Measurements from ENCODE around the gene RPS5. TPM values are rescaled to one million over a fixed set of nuclear protein-coding genes. Genes with fewer than 3 reads are reported as not detected.

The RPS5 gene
- total RNA-seq, 1 experiment from 2014 or later = 1,400 TPM

DNA sequence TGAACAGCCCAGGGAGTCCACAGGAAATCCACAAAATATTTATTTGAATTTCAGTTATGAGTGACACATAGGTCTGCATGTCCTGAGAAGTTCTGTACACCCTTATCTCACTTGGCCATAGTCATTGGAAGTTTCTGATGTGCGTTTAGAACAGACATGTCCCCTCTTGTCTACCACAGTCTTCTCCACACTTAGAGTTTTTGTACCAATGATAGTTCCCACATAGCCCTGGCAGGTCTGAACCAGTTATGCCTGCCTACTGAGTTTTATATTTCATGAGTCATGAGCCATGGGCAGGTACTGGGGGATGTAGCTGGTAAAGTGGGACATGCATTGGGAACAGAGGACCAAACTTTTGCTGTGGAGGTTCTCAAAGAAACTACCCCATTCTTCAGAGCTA is 41.5 kb downstream of the RPS5 start:
- H3K4ac ChIP-seq (ENCODE audit: low read depth, low read length) = no peak overlapping the region
- no peak for DNase-seq
- H2BK15ac ChIP-seq (ENCODE audit: low read depth, low read length) = no peak overlapping the region
- no peak overlapping the region for H3K56ac ChIP-seq (ENCODE audit: insufficient read length, low read depth, low read length)
- H3K9me3 ChIP-seq (ENCODE audit: control insufficient read depth, low read depth, low read length) = peaks cover 69% of the 10 kb centered on the region
- H4K5ac ChIP-seq (ENCODE audit: insufficient read length, low read depth, low read length) = no peak overlapping the region
- Mint-ChIP-seq H3K4me1 (no peaks in the 10 kb centered on the region), H3K27ac (no peak overlapping the region), H3K4me3 (no peak overlapping the region), H3K9me3 (peaks cover 72 to 80% of the 10 kb centered on the region in 2 experiments), H3K27me3 (ENCODE audit: low read depth) (peaks cover 26% of the 10 kb centered on the region), H3K36me3 (ENCODE audit: insufficient read depth in 1 of 3, low read depth in 3 of 3) (peaks cover 8 to 36% (median 22%) of the 10 kb centered on the region in 3 experiments; a peak in 6 of 7 replicates)
- no peak overlapping the region for H3K4me2 ChIP-seq (ENCODE audit: insufficient read depth, insufficient read length, low read length)
- no peak overlapping the region for H3T11ph ChIP-seq (ENCODE audit: low read length)
- no peak overlapping the region for H2BK120ac ChIP-seq (ENCODE audit: low read depth, low read length, poor library complexity, severe bottlenecking)
- no CpG with 5 or more reads among the region's 1 CpG for WGBS (ENCODE audit: extremely low coverage, insufficient read length, low lambda C conversion rate)
- H3K14ac ChIP-seq (ENCODE audit: insufficient read depth, low read length) = no peak overlapping the region
- H3K4me1 ChIP-seq (ENCODE audit: insufficient read depth, low read length) = no peaks in the 10 kb centered on the region
- H3K79me2 ChIP-seq (ENCODE audit: insufficient read depth, low read length) = no peaks in the 10 kb centered on the region
- no peak overlapping the region for H3K27ac ChIP-seq (ENCODE audit: insufficient read length, low read depth, low read length)
- no peaks in the 10 kb centered on the region for H3K23me2 ChIP-seq (ENCODE audit: insufficient read length, low read depth, low read length, poor library complexity, severe bottlenecking)
- H2BK12ac ChIP-seq (ENCODE audit: insufficient read length, low read depth, low read length) = no peak overlapping the region
- no peak overlapping the region for H2AK5ac ChIP-seq (ENCODE audit: insufficient read length, low read length)
- H3K9ac ChIP-seq (ENCODE audit: extremely low read depth, insufficient read length, low read length) = no peak overlapping the region
- H3K79me1 ChIP-seq (ENCODE audit: insufficient read depth, low read depth, low read length, poor library complexity, severe bottlenecking) = no peaks in the 10 kb centered on the region
- H3K18ac ChIP-seq (ENCODE audit: insufficient read length, low read depth, low read length) = no peak overlapping the region
- H3K27me3 ChIP-seq (ENCODE audit: insufficient read depth, low read length) = no peaks in the 10 kb centered on the region
- no peak overlapping the region for H2BK5ac ChIP-seq (ENCODE audit: insufficient read length, low read length)
- no peak overlapping the region for H4K8ac ChIP-seq (replicated peaks; ENCODE audit: insufficient read length, low read depth, low read length)
- H4K91ac ChIP-seq (ENCODE audit: insufficient read length, low read depth, low read length) = no peak overlapping the region
- no peak overlapping the region for H2AFZ ChIP-seq (ENCODE audit: low read length)
- TF ChIP-seq, protein P1, sequence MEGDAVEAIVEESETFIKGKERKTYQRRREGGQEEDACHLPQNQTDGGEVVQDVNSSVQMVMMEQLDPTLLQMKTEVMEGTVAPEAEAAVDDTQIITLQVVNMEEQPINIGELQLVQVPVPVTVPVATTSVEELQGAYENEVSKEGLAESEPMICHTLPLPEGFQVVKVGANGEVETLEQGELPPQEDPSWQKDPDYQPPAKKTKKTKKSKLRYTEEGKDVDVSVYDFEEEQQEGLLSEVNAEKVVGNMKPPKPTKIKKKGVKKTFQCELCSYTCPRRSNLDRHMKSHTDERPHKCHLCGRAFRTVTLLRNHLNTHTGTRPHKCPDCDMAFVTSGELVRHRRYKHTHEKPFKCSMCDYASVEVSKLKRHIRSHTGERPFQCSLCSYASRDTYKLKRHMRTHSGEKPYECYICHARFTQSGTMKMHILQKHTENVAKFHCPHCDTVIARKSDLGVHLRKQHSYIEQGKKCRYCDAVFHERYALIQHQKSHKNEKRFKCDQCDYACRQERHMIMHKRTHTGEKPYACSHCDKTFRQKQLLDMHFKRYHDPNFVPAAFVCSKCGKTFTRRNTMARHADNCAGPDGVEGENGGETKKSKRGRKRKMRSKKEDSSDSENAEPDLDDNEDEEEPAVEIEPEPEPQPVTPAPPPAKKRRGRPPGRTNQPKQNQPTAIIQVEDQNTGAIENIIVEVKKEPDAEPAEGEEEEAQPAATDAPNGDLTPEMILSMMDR (conservative IDR thresholded peaks at IDR 0.05) = no peak
- no peak overlapping the region for H2BK20ac ChIP-seq (ENCODE audit: low read depth, low read length, poor library complexity, severe bottlenecking)
- no peak overlapping the region for H3K23ac ChIP-seq (ENCODE audit: insufficient read length, low read depth, low read length)
- no peaks in the 10 kb centered on the region for H4K20me1 ChIP-seq (ENCODE audit: control insufficient read depth, insufficient read depth, insufficient read length)

All from H9 (cell line).